K562 (cell line): ENCODE data around the gene UQCRC1. TPM values are rescaled to one million over a fixed set of nuclear protein-coding genes. Genes with fewer than 3 reads are reported as not detected.

Source experiments
- ATAC-seq: fragments of 200-7000 bp; cut with Tn5 transposase; 3 replicates; pipeline ENCODE4 v1.9.1; 2020; ENCODE audit warnings: moderate library complexity
- BruUV-seq: library from RNA; stranded (reverse); fragments of 400-500 nt; replicated peaks from 2 replicates; lab custom pipeline; 2021; lab: Mats Ljungman, UMichigan
- CTCF ChIA-PET: fragments of 300-600 bp; formaldehyde crosslinking; extraction: SDS; loops from one replicate; lab custom pipeline; 2021; ENCODE audit warnings: low intra/inter-chr PET ratio; lab: Yijun Ruan, JAX
- POLR2A ChIA-PET: fragments of 300-600, 350-650 bp; sonication (Branson Sonifier 250); formaldehyde crosslinking; extraction: SDS; loops from one replicate; lab custom pipeline; 2021; ENCODE audit warnings: antibody characterized with exemption, inconsistent platforms; lab: Yijun Ruan, JAX
- DNase-seq, 4 experiments: peaks; one replicate each; pipeline versions ENCODE4 v3.0.0 to v3.0.0-alpha.2; 2011 to 2018; ENCODE audit warnings: low spot score in 3 of 4, mixed read lengths in 3 of 4; ENCODE audit errors: extremely low read depth in 1 of 4
- FAIRE-seq: peaks from 2 replicates; lab custom pipeline; 2011; peaks lifted over from hg19 to GRCh38; lab: Jason Lieb, UNC
- H2AFZ ChIP-seq: 2 replicates; pipeline ENCODE4 v1.6.0; 2011; ENCODE audit warnings: low read depth, low read length, control low read depth, inconsistent platforms
- H3K27ac ChIP-seq: fragments of 200-600 bp; 3 replicates; pipeline ENCODE4 v1.8.0; 2011; ENCODE audit warnings: low read depth, mild to moderate bottlenecking, control low read depth, inconsistent platforms, low read length, moderate library complexity, mixed read lengths; ENCODE audit errors: extremely low read depth
- H3K27me3 ChIP-seq, 2 experiments: fragments of 300-600 bp in 1 of 2; 2 replicates in 1 of 2; 3 replicates in 1 of 2; pipeline versions ENCODE4 v1.6.0 to v1.8.0; 2011; ENCODE audit warnings: inconsistent platforms in 2 of 2, low read length in 2 of 2, mild to moderate bottlenecking in 1 of 2, mixed read lengths in 1 of 2, moderate library complexity in 1 of 2; ENCODE audit not compliant: control insufficient read depth in 2 of 2, insufficient read depth in 2 of 2
- H3K36me3 ChIP-seq: fragments of 300-600 bp; 3 replicates; pipeline ENCODE4 v1.8.0; 2011; ENCODE audit warnings: mild to moderate bottlenecking, low read length, inconsistent platforms; ENCODE audit not compliant: control insufficient read depth, insufficient read depth
- H3K4me1 ChIP-seq, 2 experiments: fragments of 200-600 bp in 1 of 2; replicated peaks in 1 of 2; 2 replicates in 1 of 2; 3 replicates in 1 of 2; pipeline versions ENCODE4 v1.5.1 to v1.8.0; 2011; ENCODE audit warnings: inconsistent platforms in 2 of 2, low read length in 2 of 2, mild to moderate bottlenecking in 1 of 2, mixed read lengths in 1 of 2, moderate library complexity in 1 of 2; ENCODE audit not compliant: control insufficient read depth in 2 of 2, insufficient read depth in 2 of 2
- H3K4me2 ChIP-seq: 2 replicates; pipeline ENCODE4 v1.6.1; 2011; ENCODE audit warnings: low read length, control low read depth, inconsistent platforms, mixed read lengths; ENCODE audit not compliant: insufficient read depth
- H3K4me3 ChIP-seq: fragments of 200-600 bp; sonication (generic), shearing (Covaris generic); 2 replicates; pipeline ENCODE4 v1.5.1; 2016; ENCODE audit warnings: control low read depth, inconsistent platforms
- H3K79me2 ChIP-seq: fragments of 200-600 bp; 3 replicates; pipeline ENCODE4 v1.8.0; 2011; ENCODE audit warnings: low read length, inconsistent platforms; ENCODE audit not compliant: control insufficient read depth, insufficient read depth
- H3K9ac ChIP-seq, 2 experiments: 2 replicates each; pipeline versions ENCODE4 v1.6.0 to v1.6.1; 2011; ENCODE audit warnings: low read depth in 2 of 2, low read length in 2 of 2, control low read depth in 1 of 2, inconsistent platforms in 1 of 2, mild to moderate bottlenecking in 1 of 2, mixed read lengths in 1 of 2; ENCODE audit not compliant: insufficient read depth in 1 of 2
- H3K9me1 ChIP-seq: one replicate; pipeline ENCODE4 v1.6.0; 2011; ENCODE audit warnings: inconsistent platforms, mild to moderate bottlenecking, low read length, moderate library complexity; ENCODE audit not compliant: control insufficient read depth, insufficient read depth
- H3K9me3 ChIP-seq: replicated peaks from 2 replicates; pipeline ENCODE4 v1.5.1; 2011; ENCODE audit warnings: low read depth, low read length, inconsistent platforms; ENCODE audit not compliant: control insufficient read depth, insufficient read depth
- H4K20me1 ChIP-seq: replicated peaks from 2 replicates; pipeline ENCODE4 v1.6.1; 2011; ENCODE audit warnings: low read length, inconsistent platforms, mixed read lengths; ENCODE audit not compliant: control insufficient read depth, insufficient read depth
- BHLHE40 ChIP-seq: IDR thresholded peaks from 2 replicates; pipeline ENCODE4 v1.6.1; 2011; ENCODE audit warnings: low read length, improper control_type of control experiment
- MYNN ChIP-seq, 2 experiments: sonication (generic); formaldehyde crosslinking in 1 of 2; IDR thresholded peaks; 2 replicates each; pipeline versions ENCODE4 v1.5.0 to v1.6.1; 2016 to 2020; ENCODE audit warnings: antibody characterized with exemption in 1 of 2, missing genetic modification reagents in 1 of 2
- POLR2AphosphoS5 ChIP-seq: IDR thresholded peaks from 2 replicates; pipeline ENCODE4 v1.6.1; 2011; ENCODE audit warnings: mild to moderate bottlenecking, low read depth, low read length, moderate library complexity; ENCODE audit not compliant: control insufficient read depth, insufficient read depth
- WGBS: fragments of 100-300 bp; shearing (Covaris generic); methylation state at CpG from one replicate; pipeline ENCODE4 v1.1.6; 2016; ENCODE audit warnings: low coverage, mixed read lengths; ENCODE audit not compliant: insufficient coverage; ENCODE audit errors: missing lambda C conversion rate; 5-methylcytosine and 5-hydroxymethylcytosine counted together
- in situ Hi-C: fragments of 300-500 bp; cut with MboI; formaldehyde crosslinking; loops from 4 replicates; pipeline ENCODE4 v1.15.0; 2018; ENCODE audit warnings: inconsistent platforms, mixed read lengths
- intact Hi-C: fragments of 100-400 bp; cut with micrococcal nuclease; formaldehyde crosslinking; loops from 2 replicates; pipeline ENCODE4 v1.14.2; 2022
- polyA plus RNA-seq, 8 experiments: library from polyadenylated mRNA; depleted of rRNA in 4 of 8; stranded (reverse) in 5 of 8; unstranded in 3 of 8; fragments of >200 nt; fragmentation: Nextera tagmentation in 2 of 8; fragmentation: Illumina TruSeq in 1 of 8; extraction: Ambion mirVana in 2 of 8; extraction: Trizol in 1 of 8; gene quantifications; 2 replicates each; pipeline versions ENCODE4 v1.2.1 to v1.2.3, GENCODE V29; 2011 to 2014; ENCODE audit warnings: inconsistent platforms in 1 of 8, missing spikeins in 1 of 8
- total RNA-seq, 7 experiments: library from RNA; depleted of rRNA in 6 of 7; stranded (reverse); fragments of >200 nt in 6 of 7; fragmentation: Illumina TruSeq in 2 of 7; extraction: Trizol in 2 of 7; gene quantifications; 2 replicates each; pipeline versions ENCODE4 v1.2.1 to v1.2.3, GENCODE V29; 2011 to 2021; ENCODE audit warnings: low replicate concordance in 1 of 7
- TF ChIP-seq, protein P1 (sequence below), 3 experiments: fragments of 200-800 bp in 1 of 3; sonication (Bioruptor generic) in 1 of 3; sonication (generic) in 1 of 3; formaldehyde crosslinking in 1 of 3; IDR thresholded peaks; 2 replicates each; pipeline versions ENCODE4 v1.6.1 to v1.8.0; 2016 to 2022; ENCODE audit warnings: mild to moderate bottlenecking in 2 of 3, missing compliant biosample characterization in 2 of 3, missing genetic modification characterization in 2 of 3, missing genetic modification reagents in 1 of 3
- TF ChIP-seq, protein P2 (sequence below): fragments of 200-800 bp; sonication (Bioruptor generic); IDR thresholded peaks from 2 replicates; pipeline ENCODE4 v1.6.1; 2017; ENCODE audit warnings: missing genetic modification characterization, missing compliant biosample characterization
- TF ChIP-seq, protein P3 (sequence below): fragments of 250-450 bp; sonication (Bioruptor Pico); IDR thresholded peaks from 2 replicates; pipeline ENCODE4 v1.8.0; 2021; ENCODE audit warnings: moderate library complexity, mild to moderate bottlenecking, inconsistent platforms
- TF ChIP-seq, protein P4 (sequence below), 2 experiments: fragments of 450-650 bp in 1 of 2; sonication (generic) in 1 of 2; formaldehyde crosslinking in 1 of 2; IDR thresholded peaks in 1 of 2; conservative IDR thresholded peaks in 1 of 2; 2 replicates each; pipeline versions ENCODE4 v1.6.1 to v1.8.1; 2016 to 2023; ENCODE audit warnings: mild to moderate bottlenecking in 2 of 2, moderate library complexity in 2 of 2, inconsistent platforms in 1 of 2, missing genetic modification reagents in 1 of 2
- TF ChIP-seq, protein P5 (sequence below): fragments of 250-450 bp; sonication (Bioruptor Pico); IDR thresholded peaks from 2 replicates; pipeline ENCODE4 v1.5.1; 2021; ENCODE audit warnings: mild to moderate bottlenecking

Gene UQCRC1
- total and polyA plus RNA-seq, 9 of the 15 experiments (the other 6 are each of a cell fraction or from before 2014, with no cell fraction given): 125 to 424 (median 268) TPM

DNA sequence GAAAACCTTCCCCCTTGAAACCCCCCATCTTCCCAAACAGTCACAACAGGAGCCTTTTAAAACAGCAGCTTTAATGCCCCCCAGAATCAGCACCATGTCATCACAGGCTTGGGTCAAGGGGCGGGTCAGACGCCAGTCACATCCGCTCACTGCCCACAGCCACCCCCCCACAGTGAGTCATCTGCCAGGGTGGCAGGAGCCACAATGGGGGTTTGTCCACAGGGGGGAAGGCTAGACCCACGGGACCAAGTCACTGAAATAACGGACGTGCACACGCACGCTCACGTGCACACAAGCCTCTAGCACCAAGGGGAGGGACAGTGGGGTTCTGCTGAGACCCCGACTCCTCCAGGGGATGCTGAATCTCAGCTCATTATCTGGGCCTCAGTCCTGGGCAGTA lies 45.4 kb downstream of the UQCRC1 start:
- no peak for TF ChIP-seq POLR2AphosphoS5
- TF ChIP-seq MYNN (IDR thresholded peaks at IDR 0.05): 0 out of 2 replicates have a peak, but pooled peaks have one; percentile 24
- TF ChIP-seq MYNN (CRISPR knock-in tag; IDR thresholded peaks at IDR 0.05): no peak
- peak; percentile 63 for TF ChIP-seq BHLHE40
- TF ChIP-seq, protein P1, sequence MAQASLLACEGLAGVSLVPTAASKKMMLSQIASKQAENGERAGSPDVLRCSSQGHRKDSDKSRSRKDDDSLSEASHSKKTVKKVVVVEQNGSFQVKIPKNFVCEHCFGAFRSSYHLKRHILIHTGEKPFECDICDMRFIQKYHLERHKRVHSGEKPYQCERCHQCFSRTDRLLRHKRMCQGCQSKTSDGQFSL (CRISPR knock-in tag; IDR thresholded peaks at IDR 0.05): peak; percentile 73
- TF ChIP-seq, protein P1 (tag; IDR thresholded peaks at IDR 0.05): no peak
- TF ChIP-seq, protein P2, sequence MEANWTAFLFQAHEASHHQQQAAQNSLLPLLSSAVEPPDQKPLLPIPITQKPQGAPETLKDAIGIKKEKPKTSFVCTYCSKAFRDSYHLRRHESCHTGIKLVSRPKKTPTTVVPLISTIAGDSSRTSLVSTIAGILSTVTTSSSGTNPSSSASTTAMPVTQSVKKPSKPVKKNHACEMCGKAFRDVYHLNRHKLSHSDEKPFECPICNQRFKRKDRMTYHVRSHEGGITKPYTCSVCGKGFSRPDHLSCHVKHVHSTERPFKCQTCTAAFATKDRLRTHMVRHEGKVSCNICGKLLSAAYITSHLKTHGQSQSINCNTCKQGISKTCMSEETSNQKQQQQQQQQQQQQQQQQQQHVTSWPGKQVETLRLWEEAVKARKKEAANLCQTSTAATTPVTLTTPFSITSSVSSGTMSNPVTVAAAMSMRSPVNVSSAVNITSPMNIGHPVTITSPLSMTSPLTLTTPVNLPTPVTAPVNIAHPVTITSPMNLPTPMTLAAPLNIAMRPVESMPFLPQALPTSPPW: peak; percentile 41
- TF ChIP-seq, protein P3, sequence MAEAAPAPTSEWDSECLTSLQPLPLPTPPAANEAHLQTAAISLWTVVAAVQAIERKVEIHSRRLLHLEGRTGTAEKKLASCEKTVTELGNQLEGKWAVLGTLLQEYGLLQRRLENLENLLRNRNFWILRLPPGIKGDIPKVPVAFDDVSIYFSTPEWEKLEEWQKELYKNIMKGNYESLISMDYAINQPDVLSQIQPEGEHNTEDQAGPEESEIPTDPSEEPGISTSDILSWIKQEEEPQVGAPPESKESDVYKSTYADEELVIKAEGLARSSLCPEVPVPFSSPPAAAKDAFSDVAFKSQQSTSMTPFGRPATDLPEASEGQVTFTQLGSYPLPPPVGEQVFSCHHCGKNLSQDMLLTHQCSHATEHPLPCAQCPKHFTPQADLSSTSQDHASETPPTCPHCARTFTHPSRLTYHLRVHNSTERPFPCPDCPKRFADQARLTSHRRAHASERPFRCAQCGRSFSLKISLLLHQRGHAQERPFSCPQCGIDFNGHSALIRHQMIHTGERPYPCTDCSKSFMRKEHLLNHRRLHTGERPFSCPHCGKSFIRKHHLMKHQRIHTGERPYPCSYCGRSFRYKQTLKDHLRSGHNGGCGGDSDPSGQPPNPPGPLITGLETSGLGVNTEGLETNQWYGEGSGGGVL (CRISPR knock-in tag): no peak
- TF ChIP-seq, protein P4, sequence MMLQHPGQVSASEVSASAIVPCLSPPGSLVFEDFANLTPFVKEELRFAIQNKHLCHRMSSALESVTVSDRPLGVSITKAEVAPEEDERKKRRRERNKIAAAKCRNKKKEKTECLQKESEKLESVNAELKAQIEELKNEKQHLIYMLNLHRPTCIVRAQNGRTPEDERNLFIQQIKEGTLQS (IDR thresholded peaks at IDR 0.05): peak; percentile 42; the same call in 1 of the 2 replicates
- TF ChIP-seq, protein P4 (CRISPR knock-in tag; conservative IDR thresholded peaks at IDR 0.05): no peak
- TF ChIP-seq, protein P5, sequence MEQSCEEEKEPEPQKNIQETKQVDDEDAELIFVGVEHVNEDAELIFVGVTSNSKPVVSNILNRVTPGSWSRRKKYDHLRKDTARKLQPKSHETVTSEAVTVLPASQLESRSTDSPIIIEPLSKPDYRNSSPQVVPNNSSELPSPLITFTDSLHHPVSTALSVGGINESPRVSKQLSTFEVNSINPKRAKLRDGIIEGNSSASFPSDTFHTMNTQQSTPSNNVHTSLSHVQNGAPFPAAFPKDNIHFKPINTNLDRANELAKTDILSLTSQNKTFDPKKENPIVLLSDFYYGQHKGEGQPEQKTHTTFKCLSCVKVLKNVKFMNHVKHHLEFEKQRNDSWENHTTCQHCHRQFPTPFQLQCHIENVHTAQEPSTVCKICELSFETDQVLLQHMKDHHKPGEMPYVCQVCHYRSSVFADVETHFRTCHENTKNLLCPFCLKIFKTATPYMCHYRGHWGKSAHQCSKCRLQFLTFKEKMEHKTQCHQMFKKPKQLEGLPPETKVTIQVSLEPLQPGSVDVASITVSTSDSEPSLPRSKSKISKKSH (CRISPR knock-in tag): no peak
- no peaks in the 10 kb centered on the region for H3K9me3 ChIP-seq
- intact Hi-C loops (no loop called here), in situ Hi-C loops (no loop called here)
- no peak overlapping the region for H3K4me2 ChIP-seq
- H3K79me2 ChIP-seq: no peaks in the 10 kb centered on the region
- no peak overlapping the region for H3K27ac ChIP-seq
- ATAC-seq: no peak
- H3K9me1 ChIP-seq: no peaks in the 10 kb centered on the region
- FAIRE-seq: no peak
- no peak overlapping the region for H3K4me3 ChIP-seq
- no peaks in the 10 kb centered on the region for H4K20me1 ChIP-seq
- peaks cover 20 to 66% of the 10 kb centered on the region in 2 experiments for H3K4me1 ChIP-seq
- H3K27me3 ChIP-seq: no peaks in the 10 kb centered on the region
- DNase-seq: no peak
- H3K36me3 ChIP-seq: no peaks in the 10 kb centered on the region
- WGBS: 64% methylated on average over 6 of the region's 10 CpGs
- BruUV-seq: no TSS peak
- CTCF ChIA-PET: no interaction called here
- H2AFZ ChIP-seq: no peak overlapping the region
- POLR2A ChIA-PET: no interaction called here
- H3K9ac ChIP-seq: peak overlapping the region in 1 of 2 experiments; percentile 52; a peak in 1 of 4 replicates
